Endodermal cell (in vitro differentiated cells): ENCODE measurements around the gene CAPN13. TPM values are rescaled to one million over a fixed set of nuclear protein-coding genes. Genes with fewer than 3 reads are reported as not detected.

ENCODE experiments used
- DNase-seq: peaks from one replicate; pipeline ENCODE4 v3.0.0-alpha.2; 2017
- H3K27ac ChIP-seq: 2 replicates; pipeline ENCODE4 v1.5.1; 2013; ENCODE audit warnings: mild to moderate bottlenecking, low read depth, low read length, moderate library complexity
- H3K27me3 ChIP-seq: 2 replicates; pipeline ENCODE4 v1.6.1; 2013; ENCODE audit warnings: mild to moderate bottlenecking, low read length, moderate library complexity; ENCODE audit not compliant: insufficient read depth, control insufficient read depth, poor library complexity, severe bottlenecking
- H3K36me3 ChIP-seq: 2 replicates; pipeline ENCODE4 v1.7.0; 2013; ENCODE audit warnings: mild to moderate bottlenecking, low read length, moderate library complexity; ENCODE audit not compliant: control insufficient read depth, insufficient read depth
- H3K4me1 ChIP-seq: one replicate; pipeline ENCODE4 v1.7.0; 2013; ENCODE audit warnings: low read length; ENCODE audit not compliant: control insufficient read depth, insufficient read depth
- H3K4me3 ChIP-seq: 2 replicates; pipeline ENCODE4 v1.5.1; 2013; ENCODE audit warnings: mild to moderate bottlenecking, low read length, moderate library complexity
- H3K9ac ChIP-seq: 2 replicates; pipeline ENCODE4 v1.6.1; 2013; ENCODE audit warnings: mild to moderate bottlenecking, low read length, moderate library complexity; ENCODE audit not compliant: poor library complexity, severe bottlenecking; ENCODE audit errors: extremely low read depth
- H3K9me3 ChIP-seq: 2 replicates; pipeline ENCODE4 v1.6.1; 2013; ENCODE audit warnings: mild to moderate bottlenecking, low read length, moderate library complexity; ENCODE audit not compliant: control insufficient read depth
- H3K27ac Mint-ChIP-seq: 2 replicates; pipeline ENCODE4 v1.8.0; 2020; ENCODE audit warnings: mixed read lengths
- H3K27me3 Mint-ChIP-seq: 2 replicates; pipeline ENCODE4 v1.8.0; 2021; ENCODE audit warnings: mild to moderate bottlenecking, mixed read lengths; ENCODE audit not compliant: insufficient read depth
- H3K36me3 Mint-ChIP-seq: 2 replicates; pipeline ENCODE4 v1.8.0; 2020; ENCODE audit warnings: low read depth, mixed read lengths
- H3K4me1 Mint-ChIP-seq: 2 replicates; pipeline ENCODE4 v1.8.0; 2020; ENCODE audit warnings: mixed read lengths
- H3K4me3 Mint-ChIP-seq: 2 replicates; pipeline ENCODE4 v1.8.0; 2020; ENCODE audit warnings: mild to moderate bottlenecking, moderate library complexity, mixed read lengths
- H3K9me3 Mint-ChIP-seq: 2 replicates; pipeline ENCODE4 v1.8.0; 2020; ENCODE audit warnings: mild to moderate bottlenecking, mixed read lengths
- CTCF ChIP-seq: fragments of 200-600 bp; sonication (generic); conservative IDR thresholded peaks from 2 replicates; pipeline ENCODE4 v1.5.0; 2021; ENCODE audit warnings: antibody characterized with exemption, mild to moderate bottlenecking
- WGBS, 2 experiments: methylation state at CpG; one replicate each; pipeline versions ENCODE4 v1.1.5 to v1.1.7; 2013; ENCODE audit warnings: missing lambda C conversion rate in 2 of 2, mixed read lengths in 1 of 2; ENCODE audit not compliant: insufficient coverage in 1 of 2, insufficient read length in 1 of 2; 5-methylcytosine and 5-hydroxymethylcytosine counted together
- total RNA-seq, 2 donors: library from RNA; stranded (reverse); fragmentation: NEBNext Ultra II Directional in 1 of 2; extraction: Animal tissue kit (Norgen Biotek cat#: 25700) in 1 of 2; gene quantifications; 2 replicates in 1 of 2; 3 replicates in 1 of 2; pipeline ENCODE4 v1.2.1, GENCODE V29; 2021

CAPN13 gene
- total RNA-seq, 2 donors from 2014 or later = 29.5 to 38.6 TPM

GRCh38 chr2:30691948-30692828 is 115.1 kb downstream of the CAPN13 start:
- WGBS, 2 experiments = 91 to 92% methylated on average over 8 to 16 of the region's 16 CpGs
- Histone ChIP-seq H3K4me1 (no peaks in the 10 kb centered on the region), H3K9me3 (no peaks in the 10 kb centered on the region), H3K9ac (no peak overlapping the region), H3K27me3 (peaks cover 5% of the 10 kb centered on the region), H3K27ac (no peak overlapping the region), H3K4me3 (no peak overlapping the region), H3K36me3 (no peaks in the 10 kb centered on the region)
- Mint-ChIP-seq H3K4me3 (no peak overlapping the region), H3K4me1 (peaks cover 12% of the 10 kb centered on the region), H3K27ac (no peak overlapping the region), H3K36me3 (no peaks in the 10 kb centered on the region), H3K9me3 (no peaks in the 10 kb centered on the region), H3K27me3 (peaks cover 18% of the 10 kb centered on the region)
- DNase-seq = peak; percentile 60
- TF ChIP-seq CTCF = peak; percentile 51

GRCh38 chr2:30691091-30691947 is 115.9 kb downstream of the CAPN13 start:
- Histone ChIP-seq H3K9ac (no peak overlapping the region), H3K27ac (no peak overlapping the region), H3K36me3 (no peaks in the 10 kb centered on the region), H3K27me3 (peaks cover 5% of the 10 kb centered on the region), H3K4me3 (no peak overlapping the region), H3K4me1 (no peaks in the 10 kb centered on the region), H3K9me3 (no peaks in the 10 kb centered on the region)
- no peaks in the 10 kb centered on the region for H3K36me3 Mint-ChIP-seq
- peaks cover 12% of the 10 kb centered on the region for H3K4me1 Mint-ChIP-seq
- TF ChIP-seq CTCF = no peak
- H3K9me3 Mint-ChIP-seq = no peaks in the 10 kb centered on the region
- H3K27me3 Mint-ChIP-seq = peaks cover 18% of the 10 kb centered on the region
- no peak overlapping the region for H3K27ac Mint-ChIP-seq
- DNase-seq = no peak
- H3K4me3 Mint-ChIP-seq = no peak overlapping the region
- WGBS, 2 experiments = 84 to 89% methylated on average over 7 of the region's 7 CpGs

GRCh38 chr2:30690126-30690561 is 117.1 kb downstream of the CAPN13 start:
- no peak for TF ChIP-seq CTCF

More at GRCh38 chr2:30690126-30690561, 117.1 kb downstream of the CAPN13 start:
- Histone ChIP-seq H3K4me3 (no peak overlapping the region), H3K4me1 (no peaks in the 10 kb centered on the region), H3K27ac (no peak overlapping the region), H3K36me3 (no peaks in the 10 kb centered on the region), H3K9me3 (no peaks in the 10 kb centered on the region), H3K27me3 (peaks cover 5% of the 10 kb centered on the region), H3K9ac (no peak overlapping the region)
- Mint-ChIP-seq H3K36me3 (no peaks in the 10 kb centered on the region), H3K27ac (no peak overlapping the region), H3K4me1 (peaks cover 17% of the 10 kb centered on the region), H3K27me3 (peaks cover 8% of the 10 kb centered on the region), H3K9me3 (no peaks in the 10 kb centered on the region), H3K4me3 (no peak overlapping the region)
- DNase-seq = no peak
- WGBS, 2 experiments = 80 to 92% methylated on average over 1 to 5 of the region's 5 CpGs
